GM19395 (cell line): Measurements from ENCODE around the gene GATA2.

Experiments
- ATAC-seq: cut with Tn5 transposase; IDR thresholded peaks from one replicate; pipeline ENCODE4 v1.9.1; 2021; ENCODE audit warnings: mild to moderate bottlenecking, moderate library complexity; ENCODE audit not compliant: unreplicated experiment

GATA2 gene

GRCh38 chr3:128492671-128493569 lies at the start of gene GATA2:
Gene GATA2, minus strand, starts transcription at chr3:128493201. Its CDS starts 6,170 bp downstream, at chr3:128487031.
- no peak for ATAC-seq

GRCh38 chr3:128541246-128541645 lies 48.2 kb upstream of the GATA2 start:
- ATAC-seq = no peak

GRCh38 chr3:128539376-128539775 lies 46.4 kb upstream of the GATA2 start:
- ATAC-seq = no peak

- ATAC-seq = no peak
These were observed 44.2 kb upstream of the GATA2 start for GRCh38 chr3:128537091-128537703.

- no peak for ATAC-seq
These were observed 39.3 kb upstream of the GATA2 start for GRCh38 chr3:128532012-128532983.

GRCh38 chr3:128524374-128525299 lies 31.6 kb upstream of the GATA2 start:
- ATAC-seq = no peak

- no peak for ATAC-seq
These were observed 30.6 kb upstream of the GATA2 start for GRCh38 chr3:128523591-128523990.

DNA sequence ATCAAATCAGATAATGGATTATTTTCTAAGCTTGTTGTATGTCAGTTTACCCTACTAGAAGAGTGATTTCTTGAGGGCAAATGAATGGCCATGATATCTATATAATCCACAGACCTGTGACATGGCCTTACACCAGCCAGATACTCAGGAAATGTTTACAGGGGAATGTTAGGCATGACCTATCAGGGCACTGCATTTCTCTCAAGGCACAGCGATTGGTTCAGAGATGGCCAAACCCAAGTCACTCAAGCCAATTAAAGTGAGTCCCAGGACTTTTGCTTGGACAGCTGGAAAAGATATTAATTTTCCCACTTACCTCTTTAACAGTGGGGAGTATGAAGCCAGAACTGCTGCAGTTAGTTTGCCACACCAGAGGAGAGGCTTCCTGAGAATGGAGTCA lies 28.7 kb upstream of the GATA2 start:
- no peak for ATAC-seq

GRCh38 chr3:128518587-128519490 lies 25.8 kb upstream of the GATA2 start:
- ATAC-seq = no peak

DNA sequence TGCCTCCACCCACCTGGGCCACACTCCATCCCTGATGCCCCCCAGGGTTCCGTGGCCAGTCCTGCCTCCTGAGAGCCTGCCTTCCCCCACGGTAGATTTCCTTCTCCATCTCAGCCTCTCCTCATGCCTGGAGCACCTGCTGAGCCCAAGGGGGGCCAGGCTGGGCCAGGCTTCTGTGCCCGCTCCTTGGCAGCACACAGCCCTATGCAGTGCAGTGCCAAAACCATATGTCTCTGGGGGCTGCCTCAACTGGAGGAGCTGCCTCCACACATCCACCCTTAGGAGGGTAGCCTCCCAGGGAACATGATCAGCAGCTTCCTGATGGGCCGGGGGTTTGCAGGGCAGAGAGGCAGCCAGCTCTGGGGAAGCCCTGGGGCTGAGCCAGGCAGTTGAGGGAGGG lies 24.6 kb upstream of the GATA2 start:
- ATAC-seq = no peak

- no peak for ATAC-seq
These were observed 23.0 kb upstream of the GATA2 start for GRCh38 chr3:128515967-128516366.

- ATAC-seq = no peak
These were observed 15.9 kb upstream of the GATA2 start for GRCh38 chr3:128508852-128509251.

GRCh38 chr3:128506754-128507153 lies 13.8 kb upstream of the GATA2 start:
- no peak for ATAC-seq

- no peak for ATAC-seq
These were observed 12.8 kb upstream of the GATA2 start for GRCh38 chr3:128505771-128506170.

DNA sequence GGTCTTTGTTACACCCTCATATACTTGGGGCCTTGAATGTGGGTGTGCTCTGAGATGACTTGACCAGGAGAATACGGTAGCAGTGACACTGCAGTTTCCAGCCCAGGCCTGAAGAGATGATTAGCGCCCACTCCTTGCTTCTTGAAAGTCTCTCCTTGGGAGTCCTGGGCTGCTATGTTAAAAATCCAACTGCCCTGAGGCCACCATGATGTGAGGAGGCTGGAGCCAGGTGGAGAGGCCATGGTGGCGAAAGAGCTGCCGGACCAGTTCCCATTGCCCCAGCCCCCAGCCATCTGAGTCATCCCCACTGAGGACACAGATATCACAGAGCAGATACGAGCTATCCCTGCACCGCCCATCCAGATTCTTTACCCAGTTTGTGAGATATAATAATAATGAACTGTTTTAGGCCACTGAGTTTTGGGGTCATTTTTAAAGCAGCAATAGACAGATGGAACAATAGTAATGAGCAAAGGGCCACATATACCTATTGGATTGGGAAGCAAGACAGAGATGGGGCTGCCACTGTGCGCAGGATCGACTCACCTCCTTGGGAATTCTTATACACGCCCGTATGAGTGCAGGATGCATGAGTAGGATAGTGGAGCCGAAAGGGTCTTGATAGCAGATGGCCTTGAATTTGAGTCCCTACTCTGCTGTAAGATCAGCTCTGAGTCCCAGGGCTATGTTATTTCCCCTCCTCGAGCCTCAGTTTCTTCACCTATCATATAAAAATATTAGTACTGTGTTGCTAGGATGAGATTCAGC lies 12.1 kb upstream of the GATA2 start:
- no peak for ATAC-seq

GRCh38 chr3:128504533-128504915 lies 11.5 kb upstream of the GATA2 start:
- no peak for ATAC-seq

DNA sequence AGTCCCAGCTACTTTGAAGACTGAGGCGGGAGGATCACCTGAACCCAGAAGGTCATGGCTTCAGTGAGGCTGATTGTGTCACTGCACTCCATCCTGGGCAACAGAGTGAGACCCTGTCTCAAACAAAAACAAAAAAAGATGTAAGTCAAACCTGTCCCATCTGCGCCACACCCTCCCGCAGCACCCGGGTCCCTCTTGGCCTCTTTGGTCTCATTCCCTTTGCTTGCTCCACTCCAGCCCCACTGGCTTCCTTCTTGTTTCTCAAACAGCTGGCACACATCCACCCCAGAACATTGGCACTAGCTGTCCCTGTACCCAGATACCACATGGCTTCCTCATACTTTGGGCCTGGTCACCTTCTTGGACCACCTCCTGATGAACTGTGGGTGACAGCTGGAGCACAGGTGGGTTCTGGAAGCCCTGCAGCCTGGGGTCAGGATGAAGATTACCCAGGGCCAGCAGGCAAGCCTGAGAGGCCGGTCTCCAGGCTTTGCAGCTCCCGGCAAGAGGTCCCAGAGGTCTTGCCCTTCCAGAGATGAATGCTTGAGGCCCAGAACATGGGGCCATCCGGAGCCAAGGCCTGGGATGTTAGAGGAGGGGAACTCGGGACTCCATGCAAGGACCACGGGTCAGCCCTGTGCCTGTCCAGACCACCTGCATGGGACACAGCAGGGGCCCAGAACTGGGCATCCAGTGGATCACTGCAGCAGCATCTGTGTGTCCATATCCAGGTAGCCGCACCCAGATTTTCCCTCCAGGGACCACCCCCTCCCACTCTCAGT lies 10.9 kb upstream of the GATA2 start:
- no peak for ATAC-seq
